Glutamatergic neuron (in vitro differentiated cells): Measurements from ENCODE around the gene GALNT12. TPM values are rescaled to one million over a fixed set of nuclear protein-coding genes. Genes with fewer than 3 reads are reported as not detected.
A peak's percentile ranks its signal among the peaks of the same experiment; 100 is the strongest.

Source experiments
- DNase-seq: peaks from one replicate; pipeline ENCODE4 v3.0.0; 2022
- H3K27ac Mint-ChIP-seq: one replicate; pipeline ENCODE4 v1.8.0; 2020; ENCODE audit warnings: mild to moderate bottlenecking, mixed read lengths, inconsistent platforms; ENCODE audit not compliant: unreplicated experiment
- H3K27me3 Mint-ChIP-seq: one replicate; pipeline ENCODE4 v1.8.0; 2020; ENCODE audit warnings: mild to moderate bottlenecking, moderate library complexity, mixed read lengths, inconsistent platforms; ENCODE audit not compliant: unreplicated experiment
- H3K36me3 Mint-ChIP-seq: one replicate; pipeline ENCODE4 v1.8.0; 2020; ENCODE audit warnings: mild to moderate bottlenecking, mixed read lengths, inconsistent platforms; ENCODE audit not compliant: unreplicated experiment
- H3K4me1 Mint-ChIP-seq: one replicate; pipeline ENCODE4 v1.8.0; 2020; ENCODE audit warnings: mild to moderate bottlenecking, low read depth, mixed read lengths, inconsistent platforms; ENCODE audit not compliant: unreplicated experiment
- H3K4me3 Mint-ChIP-seq: one replicate; pipeline ENCODE4 v1.8.0; 2020; ENCODE audit warnings: mild to moderate bottlenecking, mixed read lengths, inconsistent platforms; ENCODE audit not compliant: unreplicated experiment
- H3K9me3 Mint-ChIP-seq: one replicate; pipeline ENCODE4 v1.8.0; 2020; ENCODE audit warnings: mild to moderate bottlenecking, moderate library complexity, mixed read lengths, inconsistent platforms; ENCODE audit not compliant: unreplicated experiment
- CTCF ChIP-seq: fragments of 200-600 bp; sonication (generic); IDR thresholded peaks from one replicate; pipeline ENCODE4 v1.5.0; 2021; ENCODE audit not compliant: partially characterized antibody, unreplicated experiment
- total RNA-seq: library from RNA; stranded (reverse); fragmentation: NEBNext Ultra II Directional; extraction: Animal tissue kit (Norgen Biotek cat#: 25700); gene quantifications from one replicate; pipeline ENCODE4 v1.2.1, GENCODE V29; 2021; ENCODE audit not compliant: unreplicated experiment

Gene GALNT12
- total RNA-seq, 1 donor from 2014 or later = 2.7 TPM

DNA sequence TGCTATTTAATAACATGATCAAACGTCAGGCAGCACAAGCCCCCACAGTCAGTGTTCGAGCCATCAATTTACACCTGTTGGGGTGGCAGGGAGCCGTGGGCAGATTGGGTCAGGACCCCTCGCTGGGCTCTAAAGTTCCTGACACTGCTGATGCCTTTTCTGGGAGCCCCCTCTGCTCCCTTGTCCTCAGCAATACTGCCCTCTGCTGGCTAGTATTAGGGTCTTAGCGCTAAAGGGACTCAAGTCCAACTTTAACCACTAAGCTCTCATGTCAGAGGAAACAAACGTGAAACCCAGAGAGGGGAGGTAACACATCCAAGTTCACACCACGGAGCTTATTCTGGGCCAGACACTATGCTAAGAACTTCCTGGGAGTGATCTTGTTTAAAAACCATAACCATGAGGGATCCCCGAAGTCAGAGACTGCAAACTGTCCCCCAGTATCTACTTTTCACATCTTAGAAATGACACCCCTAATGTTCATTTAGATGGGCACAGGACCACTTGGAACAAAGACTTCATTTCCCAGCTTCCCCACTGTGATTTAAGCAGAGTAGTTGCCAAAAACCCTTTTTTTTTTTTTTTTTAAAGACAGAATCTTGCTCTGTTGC lies 31.5 kb upstream of the GALNT12 start:
- H3K36me3 Mint-ChIP-seq = no peaks in the 10 kb centered on the region
- H3K9me3 Mint-ChIP-seq = peaks cover 6% of the 10 kb centered on the region
- H3K4me3 Mint-ChIP-seq = no peak overlapping the region
- no peak overlapping the region for H3K27ac Mint-ChIP-seq
- DNase-seq = peak; percentile 63
- peaks cover 26% of the 10 kb centered on the region for H3K4me1 Mint-ChIP-seq
- peaks cover 4% of the 10 kb centered on the region for H3K27me3 Mint-ChIP-seq
- TF ChIP-seq CTCF = peak; percentile 82

GRCh38 chr9:98777618-98778017 lies 29.9 kb upstream of the GALNT12 start:
- DNase-seq = no peak
- Mint-ChIP-seq H3K9me3 (peaks cover 6% of the 10 kb centered on the region), H3K27ac (no peak overlapping the region), H3K27me3 (peaks cover 2% of the 10 kb centered on the region), H3K4me3 (no peak overlapping the region), H3K4me1 (peaks cover 24% of the 10 kb centered on the region), H3K36me3 (no peaks in the 10 kb centered on the region)
- no peak for TF ChIP-seq CTCF

DNA sequence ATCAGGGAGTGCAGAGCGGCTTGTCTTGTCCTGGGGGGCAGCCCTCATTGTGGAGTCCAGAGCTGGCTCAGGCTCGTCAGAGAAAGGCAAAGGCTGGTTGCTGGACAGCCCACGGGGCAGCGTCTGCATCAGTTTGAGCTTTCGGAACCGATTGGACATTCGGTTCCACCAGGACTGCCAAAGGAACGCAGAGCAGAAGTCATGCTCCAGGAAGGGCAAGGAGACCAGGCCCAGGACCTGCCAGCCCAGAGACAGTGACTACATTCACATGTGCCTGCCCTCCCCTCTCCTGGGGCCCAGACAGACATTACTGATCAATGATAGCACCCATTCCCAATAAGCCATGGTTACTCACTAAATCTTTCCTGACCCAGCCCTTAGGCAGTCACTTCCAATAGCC lies 29.2 kb upstream of the GALNT12 start:
- no peak for TF ChIP-seq CTCF
- Mint-ChIP-seq H3K27ac (peak overlapping the region; percentile 65), H3K4me1 (peaks cover 21% of the 10 kb centered on the region), H3K27me3 (peaks cover 2% of the 10 kb centered on the region), H3K9me3 (peaks cover 6% of the 10 kb centered on the region), H3K36me3 (no peaks in the 10 kb centered on the region), H3K4me3 (no peak overlapping the region)
- DNase-seq = no peak

DNA sequence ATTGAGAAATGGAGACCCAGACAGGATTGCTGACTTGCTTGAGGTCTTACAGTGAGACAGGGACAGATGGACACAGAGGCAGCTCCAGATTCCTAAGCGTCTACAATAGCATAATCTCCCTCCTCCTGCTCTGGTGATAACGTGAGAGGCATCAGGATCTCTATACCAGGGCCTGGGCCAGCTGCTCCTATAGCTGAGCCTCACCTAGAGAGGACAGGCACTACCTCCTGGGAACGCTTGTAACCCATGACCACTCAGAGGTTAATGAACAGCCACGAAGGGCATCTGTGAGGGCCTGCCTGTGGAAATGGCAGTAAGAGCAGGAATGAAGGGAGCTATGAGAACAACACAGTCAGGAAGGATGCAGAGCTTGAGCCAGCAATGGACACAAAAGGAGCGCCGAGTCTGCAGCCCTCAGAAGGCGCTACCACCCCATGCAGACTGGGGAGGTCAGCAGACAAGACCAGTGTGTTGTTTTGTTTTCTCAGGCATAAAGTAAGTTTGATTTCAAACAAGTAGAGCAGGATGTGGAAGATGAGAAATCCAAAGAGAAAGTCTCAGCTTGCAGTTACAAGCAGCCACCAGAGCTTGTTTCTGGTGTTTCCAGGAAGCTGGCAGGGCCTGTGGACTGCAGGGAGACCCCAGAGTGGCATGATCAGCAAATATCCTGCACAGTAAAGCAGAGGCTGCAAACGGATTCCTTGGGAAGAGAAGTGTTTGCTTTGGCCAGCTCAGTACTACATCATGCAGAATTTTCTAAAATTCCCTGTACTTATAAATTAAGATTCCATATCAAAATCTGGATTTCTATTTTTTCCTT lies 28.5 kb upstream of the GALNT12 start:
- Mint-ChIP-seq H3K4me3 (no peak overlapping the region), H3K4me1 (peaks cover 21% of the 10 kb centered on the region), H3K9me3 (peaks cover 6% of the 10 kb centered on the region), H3K36me3 (no peaks in the 10 kb centered on the region), H3K27ac (peak overlapping the region; percentile 65), H3K27me3 (peaks cover 2% of the 10 kb centered on the region)
- TF ChIP-seq CTCF = no peak
- DNase-seq = peak; percentile 43
